IPS-18c (cell line): ENCODE measurements around the gene CASKIN2.

Source experiments
- H3K4me3 ChIP-seq: 2 replicates; pipeline ENCODE4 v1.7.0; 2013; ENCODE audit warnings: low read depth, mild to moderate bottlenecking, low read length, moderate library complexity; ENCODE audit not compliant: insufficient read depth
- H3K9me3 ChIP-seq: one replicate; pipeline ENCODE4 v1.6.1; 2013; ENCODE audit warnings: mild to moderate bottlenecking, low read length, moderate library complexity; ENCODE audit not compliant: control insufficient read depth, insufficient read depth

CASKIN2 gene

DNA sequence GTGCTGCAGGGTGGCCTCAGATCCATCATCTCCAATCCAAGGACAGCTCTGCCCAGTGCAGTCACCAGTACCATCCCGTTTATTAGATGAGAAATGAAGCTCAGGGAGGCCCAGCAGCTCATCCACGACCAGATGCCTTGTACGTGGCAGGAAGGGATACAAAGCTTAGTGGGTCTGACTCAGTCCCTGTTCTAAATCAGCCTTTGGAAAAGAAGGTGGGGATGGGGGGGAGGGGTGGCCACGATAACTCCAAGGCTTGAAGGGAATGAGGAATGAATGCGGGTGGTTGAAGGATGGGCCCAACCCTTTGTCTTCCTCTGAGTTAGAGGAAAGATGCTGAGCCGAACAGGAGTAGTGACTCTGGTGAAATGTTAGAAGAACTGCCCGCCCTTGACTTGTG, 35.9 kb upstream of the CASKIN2 start:
- peaks cover 2% of the 10 kb centered on the region for H3K9me3 ChIP-seq

DNA sequence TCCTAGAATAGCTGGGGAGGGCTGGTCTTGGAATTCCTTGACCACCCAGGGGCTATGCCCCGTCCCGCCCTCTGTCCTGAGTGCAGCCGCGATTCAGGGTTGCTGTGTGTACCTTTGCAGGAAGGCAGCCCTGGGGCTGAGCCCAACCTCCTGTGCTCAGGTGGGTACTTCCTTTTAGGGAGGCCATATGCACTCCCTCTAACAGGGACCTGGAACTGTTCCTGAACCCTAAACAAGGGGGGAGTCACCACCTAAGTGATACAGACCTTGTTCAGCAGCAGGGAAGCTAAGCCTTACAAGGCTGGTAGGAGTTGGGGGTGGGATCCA, 34.8 kb upstream of the CASKIN2 start:
- Histone ChIP-seq H3K4me3 (no peak overlapping the region; the same call in 1 of the 2 replicates), H3K9me3 (no peaks in the 10 kb centered on the region)

More for the DNA sequence above, 35.9 kb upstream of the CASKIN2 start:
- H3K4me3 ChIP-seq = peak overlapping the region; percentile 20; the same call in 1 of the 2 replicates

- no peaks in the 10 kb centered on the region for H3K9me3 ChIP-seq
- no peak overlapping the region; the same call in 1 of the 2 replicates for H3K4me3 ChIP-seq
These were observed 34.2 kb upstream of the CASKIN2 start for GRCh38 chr17:75549246-75550138.

GRCh38 chr17:75548813-75549212, 33.5 kb upstream of the CASKIN2 start:
- Histone ChIP-seq H3K4me3 (no peak overlapping the region), H3K9me3 (no peaks in the 10 kb centered on the region)

DNA sequence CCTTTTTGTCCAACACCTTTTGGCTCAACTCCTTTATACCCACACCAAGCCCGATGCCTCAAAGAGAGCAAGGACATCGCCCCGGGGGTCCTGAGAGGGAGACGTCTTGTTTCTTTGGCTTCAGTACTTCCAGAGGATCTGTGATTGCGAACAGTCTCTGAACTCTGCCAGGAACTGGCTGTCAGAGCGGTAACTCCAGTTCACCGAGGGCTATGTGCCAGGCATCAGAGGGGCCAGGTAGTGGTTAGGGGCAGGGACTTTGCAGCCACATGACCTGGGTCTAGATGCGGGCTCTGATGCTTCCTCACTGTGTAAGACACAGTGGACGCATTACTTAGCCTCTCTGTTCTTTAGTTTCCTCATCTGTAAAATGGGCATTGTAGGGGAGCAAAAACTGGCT, 31.8 kb upstream of the CASKIN2 start:
- Histone ChIP-seq H3K4me3 (no peak overlapping the region), H3K9me3 (no peaks in the 10 kb centered on the region)

DNA sequence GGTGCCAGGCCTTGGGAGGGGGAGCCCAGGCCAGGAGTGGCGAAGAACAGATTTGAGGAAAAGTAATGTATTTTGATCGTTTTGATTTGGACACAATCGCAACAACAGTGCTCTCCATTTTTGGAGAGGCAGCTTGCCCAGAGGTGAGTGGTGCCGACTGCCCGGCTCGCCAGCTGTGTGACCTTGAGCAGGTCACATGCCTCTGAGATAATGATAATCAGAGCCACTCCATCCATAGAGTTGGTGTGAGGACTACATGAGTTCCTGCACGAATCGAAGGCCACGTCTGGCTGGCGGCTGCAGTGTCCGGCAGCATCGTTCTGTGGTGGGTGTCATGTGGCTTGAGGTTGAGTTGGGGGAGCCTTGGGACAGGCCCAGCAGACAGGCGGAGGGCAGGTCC, 30.8 kb upstream of the CASKIN2 start:
- H3K9me3 ChIP-seq = no peaks in the 10 kb centered on the region
- H3K4me3 ChIP-seq = no peak overlapping the region

GRCh38 chr17:75544250-75544649, 28.9 kb upstream of the CASKIN2 start:
- H3K9me3 ChIP-seq = no peaks in the 10 kb centered on the region
- no peak overlapping the region for H3K4me3 ChIP-seq

DNA sequence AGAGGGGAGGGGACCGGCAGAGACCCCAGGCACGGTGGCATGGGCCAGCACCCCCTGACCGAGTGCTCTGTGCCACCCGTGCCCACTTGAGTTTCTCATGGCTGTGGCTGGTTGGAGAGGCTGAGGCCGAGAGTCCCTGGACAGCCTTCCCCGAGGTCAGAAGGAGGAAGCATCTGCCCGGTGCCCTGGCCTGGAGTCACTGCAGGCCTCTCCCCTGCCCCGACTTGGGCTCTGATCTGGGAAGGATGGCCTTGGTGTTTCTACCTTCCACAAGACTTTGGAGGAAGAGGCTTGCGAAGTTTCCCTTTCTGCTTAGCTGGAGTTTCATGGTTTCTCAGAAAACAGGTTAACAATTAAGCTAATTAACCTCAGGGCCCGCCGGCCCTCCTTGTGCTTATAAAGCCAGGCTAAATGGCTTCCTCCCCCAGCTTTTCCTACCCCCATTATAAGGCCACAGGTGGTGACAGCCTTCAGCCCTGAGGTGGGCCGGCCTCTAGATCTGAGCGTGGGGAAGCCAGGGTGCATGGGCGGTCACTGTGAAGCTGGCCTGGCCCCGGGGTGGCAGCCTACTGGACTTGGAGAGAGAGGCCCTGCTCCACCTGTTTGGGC, 27.5 kb upstream of the CASKIN2 start:
- no peaks in the 10 kb centered on the region for H3K9me3 ChIP-seq
- H3K4me3 ChIP-seq = no peak overlapping the region

DNA sequence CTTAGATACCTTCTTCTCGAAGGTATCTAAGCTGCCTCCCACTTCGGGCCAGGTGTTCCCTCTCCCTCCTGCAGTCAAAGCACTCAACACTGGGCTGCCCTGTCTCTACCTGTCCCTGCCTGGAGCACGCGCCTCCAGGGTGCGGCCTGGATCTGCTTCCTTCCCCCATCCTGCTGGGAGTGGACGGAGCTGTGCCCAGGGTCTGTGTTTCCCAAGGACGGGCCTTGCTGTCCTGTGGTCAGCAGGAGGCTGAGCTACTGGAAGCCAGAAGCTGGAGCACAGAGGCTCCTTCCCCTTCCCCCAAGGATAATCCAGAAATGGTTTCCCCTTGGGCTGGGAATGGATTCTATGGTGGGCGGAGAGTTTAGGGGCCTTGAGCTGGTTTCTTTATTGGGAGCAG, 26.9 kb upstream of the CASKIN2 start:
- no peak overlapping the region for H3K4me3 ChIP-seq
- H3K9me3 ChIP-seq = no peaks in the 10 kb centered on the region

- H3K9me3 ChIP-seq = no peaks in the 10 kb centered on the region
- no peak overlapping the region for H3K4me3 ChIP-seq
These were observed 25.7 kb upstream of the CASKIN2 start for GRCh38 chr17:75540923-75541503.

DNA sequence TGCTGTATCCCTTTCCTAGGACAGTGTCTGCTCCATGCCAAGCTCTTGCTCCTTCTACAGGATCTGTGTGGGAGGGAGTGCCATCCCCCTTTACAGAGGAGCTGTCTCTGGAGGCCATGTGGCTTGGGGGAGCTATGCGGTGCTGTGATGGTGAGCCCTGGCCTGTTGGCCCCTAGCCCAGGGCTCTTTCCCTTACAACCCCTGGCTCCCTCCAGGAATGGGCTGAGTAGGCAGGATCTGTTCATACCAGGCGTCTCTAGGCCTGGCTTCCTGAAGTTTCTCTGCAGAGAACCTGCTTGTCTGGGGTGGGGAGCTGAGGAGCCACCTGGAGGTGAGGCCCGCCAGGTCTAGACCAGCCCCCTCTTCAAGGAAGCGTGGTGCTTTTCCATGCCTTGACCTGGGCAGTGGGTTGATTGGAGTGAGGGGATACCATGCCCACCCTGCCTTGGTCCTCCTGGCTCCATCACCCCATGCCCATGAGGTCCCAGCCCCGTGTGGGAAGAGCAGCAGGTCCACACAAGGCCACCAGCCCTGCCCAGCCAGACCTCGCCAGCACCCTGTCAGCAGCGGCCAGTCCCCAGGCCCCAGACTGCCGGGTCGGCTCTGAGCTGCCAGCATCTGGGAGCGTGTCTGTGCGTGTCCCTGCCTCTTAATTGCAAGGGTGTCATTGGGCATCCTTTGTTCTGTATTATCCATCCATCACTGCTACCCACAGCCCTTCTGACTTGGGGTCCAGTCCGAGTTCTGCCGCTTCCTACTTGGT, 24.8 kb upstream of the CASKIN2 start:
- Histone ChIP-seq H3K4me3 (no peak overlapping the region), H3K9me3 (no peaks in the 10 kb centered on the region)

GRCh38 chr17:75536366-75536765, 21.0 kb upstream of the CASKIN2 start:
- H3K4me3 ChIP-seq = no peak overlapping the region
- peaks cover 2% of the 10 kb centered on the region for H3K9me3 ChIP-seq

DNA sequence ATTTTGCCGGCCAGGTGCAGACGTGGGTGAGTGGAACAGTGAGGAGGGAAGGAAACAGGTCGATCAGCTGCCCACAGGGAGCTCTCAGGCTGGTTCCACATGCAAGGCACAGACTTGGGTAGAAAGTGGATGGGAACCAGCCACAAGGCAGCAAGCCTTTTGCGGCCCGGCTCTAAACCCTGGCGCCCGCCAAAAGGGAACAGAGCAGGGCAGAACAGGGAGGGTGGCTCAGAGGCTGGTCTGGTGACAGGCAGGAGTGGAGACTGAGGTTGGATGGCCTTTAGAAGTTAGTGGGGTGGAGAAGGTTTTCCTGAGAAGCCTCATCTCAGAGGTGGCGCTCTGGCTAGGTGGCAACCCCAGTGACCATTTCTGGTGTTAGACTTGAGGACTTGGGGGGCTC, 20.5 kb upstream of the CASKIN2 start:
- Histone ChIP-seq H3K4me3 (no peak overlapping the region), H3K9me3 (peaks cover 2% of the 10 kb centered on the region)

GRCh38 chr17:75535119-75535537, 19.8 kb upstream of the CASKIN2 start:
- Histone ChIP-seq H3K4me3 (no peak overlapping the region), H3K9me3 (peaks cover 2% of the 10 kb centered on the region)

DNA sequence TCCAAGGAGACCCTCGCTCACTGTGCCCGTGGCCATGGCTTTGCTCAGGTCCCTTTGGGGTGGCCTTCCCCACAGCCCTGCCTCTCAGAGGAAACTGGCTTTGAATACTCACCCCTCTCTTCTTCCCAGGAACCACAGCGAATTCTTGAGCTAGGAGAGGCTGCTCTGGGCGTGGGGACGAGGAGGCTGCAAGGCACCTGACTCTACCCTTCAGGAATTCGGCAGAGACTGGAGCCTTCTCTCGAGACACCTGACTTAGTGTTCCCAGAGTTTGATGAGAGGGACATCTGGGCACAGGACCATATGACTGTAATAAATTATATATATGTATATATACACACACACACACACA, 16.4 kb upstream of the CASKIN2 start:
- H3K4me3 ChIP-seq = no peak overlapping the region
- peaks cover 2% of the 10 kb centered on the region for H3K9me3 ChIP-seq

GRCh38 chr17:75530837-75531720, 15.7 kb upstream of the CASKIN2 start:
- H3K4me3 ChIP-seq = no peak overlapping the region

More at GRCh38 chr17:75530837-75531720, 15.7 kb upstream of the CASKIN2 start:
- peaks cover 2% of the 10 kb centered on the region for H3K9me3 ChIP-seq
